Vagina (tissue), 2 donors: ENCODE data around the gene HESX1. TPM values are rescaled to one million over a fixed set of nuclear protein-coding genes. Genes with fewer than 3 reads are reported as not detected.

Experiments
- DNase-seq, 2 donors: peaks; one replicate each; pipeline ENCODE4 v3.0.0-alpha.2; 2017; ENCODE audit errors: extremely low spot score in 2 of 2
- H3K27ac ChIP-seq: fragments of 200-600 bp; sonication (generic); one replicate; pipeline ENCODE4 v1.5.1; 2019
- H3K27me3 ChIP-seq: fragments of 200-600 bp; sonication (generic); one replicate; pipeline ENCODE4 v1.5.1; 2019
- H3K36me3 ChIP-seq, 2 donors: fragments of 200-600 bp; sonication (generic); one replicate each; pipeline ENCODE4 v1.5.1; 2017 to 2019
- H3K4me1 ChIP-seq: fragments of 200-600 bp; sonication (generic); one replicate; pipeline ENCODE4 v1.5.1; 2019
- H3K4me3 ChIP-seq, 2 donors: fragments of 200-600 bp; sonication (generic); 1 replicate in 1 of 2; 2 replicates in 1 of 2; pipeline ENCODE4 v1.5.1; 2016 to 2019
- H3K9me3 ChIP-seq: fragments of 200-600 bp; sonication (generic); one replicate; pipeline ENCODE4 v1.5.1; 2019
- POLR2A ChIP-seq, 2 donors: fragments of 450-650 bp; IDR thresholded peaks; one replicate each; pipeline ENCODE4 v1.6.1; 2017; ENCODE audit warnings: antibody characterized with exemption in 2 of 2, mild to moderate bottlenecking in 2 of 2, moderate library complexity in 2 of 2
- POLR2AphosphoS5 ChIP-seq, 2 donors: sonication (generic); formaldehyde crosslinking; IDR thresholded peaks; one replicate each; pipeline ENCODE4 v1.9.0; 2017; ENCODE audit warnings: antibody characterized with exemption in 2 of 2, mild to moderate bottlenecking in 2 of 2, low read depth in 1 of 2; ENCODE audit not compliant: insufficient read depth in 1 of 2
- intact Hi-C: fragments of 100-400 bp; cut with DNase I; formaldehyde crosslinking; loops from one replicate; pipeline ENCODE4 v1.15.1; 2023
- total RNA-seq: library from RNA; depleted of rRNA; stranded (reverse); fragments of >200 nt; gene quantifications from one replicate; pipeline ENCODE4 v1.2.3, GENCODE V29; 2016
- TF ChIP-seq, protein P1 (sequence below), 3 experiments: fragments of 450-650 bp in 2 of 3; fragments of 200-600 bp in 1 of 3; sonication (generic) in 1 of 3; IDR thresholded peaks; one replicate each; pipeline ENCODE4 v1.5.1; 2017 to 2019; ENCODE audit warnings: antibody characterized with exemption in 3 of 3, mild to moderate bottlenecking in 2 of 3, moderate library complexity in 2 of 3

The HESX1 gene
- total RNA-seq, 1 donor from 2014 or later: not detected

DNA sequence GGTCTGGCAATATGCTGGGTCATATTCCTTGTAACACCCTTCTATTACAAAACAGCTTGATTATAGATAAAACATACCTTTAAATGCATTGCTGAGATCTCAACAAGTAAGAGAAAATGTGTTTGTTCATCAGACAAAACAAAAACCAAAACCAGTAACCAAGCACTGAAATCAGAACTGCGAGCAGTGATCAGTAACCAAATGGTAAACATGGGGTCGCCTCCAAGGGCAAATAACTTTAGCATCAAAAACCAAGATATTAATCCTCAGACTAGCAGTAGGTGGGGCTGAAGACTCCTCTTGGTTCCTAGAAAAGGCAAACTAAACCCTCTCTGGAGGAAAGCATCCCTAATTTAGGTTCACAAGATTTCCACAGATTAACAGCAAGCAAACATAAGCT lies 6.6 kb upstream of the HESX1 start:
- no peaks in the 10 kb centered on the region for H3K36me3 ChIP-seq
- no peaks in the 10 kb centered on the region for H3K9me3 ChIP-seq
- H3K27me3 ChIP-seq: no peaks in the 10 kb centered on the region
- TF ChIP-seq POLR2AphosphoS5 (IDR thresholded peaks at IDR 0.05; ENCODE audit: insufficient read depth in 1 of 2, low read depth in 1 of 2) (no peak), POLR2A (IDR thresholded peaks at IDR 0.05) (no peak)
- TF ChIP-seq, protein P1, sequence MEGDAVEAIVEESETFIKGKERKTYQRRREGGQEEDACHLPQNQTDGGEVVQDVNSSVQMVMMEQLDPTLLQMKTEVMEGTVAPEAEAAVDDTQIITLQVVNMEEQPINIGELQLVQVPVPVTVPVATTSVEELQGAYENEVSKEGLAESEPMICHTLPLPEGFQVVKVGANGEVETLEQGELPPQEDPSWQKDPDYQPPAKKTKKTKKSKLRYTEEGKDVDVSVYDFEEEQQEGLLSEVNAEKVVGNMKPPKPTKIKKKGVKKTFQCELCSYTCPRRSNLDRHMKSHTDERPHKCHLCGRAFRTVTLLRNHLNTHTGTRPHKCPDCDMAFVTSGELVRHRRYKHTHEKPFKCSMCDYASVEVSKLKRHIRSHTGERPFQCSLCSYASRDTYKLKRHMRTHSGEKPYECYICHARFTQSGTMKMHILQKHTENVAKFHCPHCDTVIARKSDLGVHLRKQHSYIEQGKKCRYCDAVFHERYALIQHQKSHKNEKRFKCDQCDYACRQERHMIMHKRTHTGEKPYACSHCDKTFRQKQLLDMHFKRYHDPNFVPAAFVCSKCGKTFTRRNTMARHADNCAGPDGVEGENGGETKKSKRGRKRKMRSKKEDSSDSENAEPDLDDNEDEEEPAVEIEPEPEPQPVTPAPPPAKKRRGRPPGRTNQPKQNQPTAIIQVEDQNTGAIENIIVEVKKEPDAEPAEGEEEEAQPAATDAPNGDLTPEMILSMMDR (IDR thresholded peaks at IDR 0.05): no peak
- intact Hi-C loops: no loop called here
- no peak for DNase-seq
- H3K27ac ChIP-seq: no peak overlapping the region
- no peaks in the 10 kb centered on the region for H3K4me1 ChIP-seq
- H3K4me3 ChIP-seq: no peak overlapping the region

DNA sequence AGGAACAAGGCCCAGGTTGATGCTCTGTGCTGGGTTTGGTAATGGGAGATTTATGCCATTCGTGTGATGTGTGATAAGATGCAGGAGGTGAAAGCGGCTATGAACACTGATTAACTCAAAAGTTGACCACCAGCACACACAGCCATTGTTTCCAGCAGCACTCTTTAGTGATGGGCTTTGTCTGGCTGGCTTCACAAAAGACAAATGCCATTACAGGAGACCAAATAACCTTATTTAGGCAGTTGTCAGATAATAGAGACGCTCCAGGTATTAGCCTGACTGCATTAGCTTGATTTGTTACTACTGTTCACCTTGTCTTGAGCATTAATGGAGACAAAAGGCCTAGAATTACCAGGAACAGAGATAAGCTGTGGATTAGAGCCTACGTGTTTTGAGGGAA lies 5.1 kb downstream of the HESX1 start:
- TF ChIP-seq, protein P1 (IDR thresholded peaks at IDR 0.05): no peak
- TF ChIP-seq POLR2A (IDR thresholded peaks at IDR 0.05) (no peak), POLR2AphosphoS5 (IDR thresholded peaks at IDR 0.05; ENCODE audit: insufficient read depth in 1 of 2, low read depth in 1 of 2) (no peak)
- intact Hi-C loops: no loop called here

DNA sequence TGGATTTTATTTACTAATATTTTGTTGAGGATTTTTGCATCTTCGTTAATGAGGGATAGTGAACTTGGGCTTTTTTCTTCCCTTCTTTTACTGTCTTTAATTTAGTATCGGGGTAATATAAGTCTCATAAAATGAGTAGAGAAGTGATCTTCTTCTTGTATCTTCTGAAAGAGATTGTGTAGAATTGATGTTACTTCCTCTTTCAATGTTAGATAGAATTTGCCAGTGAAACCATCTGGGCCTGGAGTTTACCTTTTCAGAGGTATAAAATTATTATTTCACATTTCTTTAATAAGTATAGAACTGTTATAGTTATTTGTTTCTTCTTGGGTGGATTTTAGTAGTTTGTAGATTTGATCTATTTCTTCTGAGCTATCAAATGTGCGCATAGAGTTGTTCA lies 7.8 kb downstream of the HESX1 start:
- Histone ChIP-seq H3K4me1 (no peaks in the 10 kb centered on the region), H3K9me3 (no peaks in the 10 kb centered on the region), H3K27me3 (no peaks in the 10 kb centered on the region), H3K4me3 (no peak overlapping the region), H3K36me3 (no peaks in the 10 kb centered on the region), H3K27ac (no peak overlapping the region)
- DNase-seq: no peak
- intact Hi-C loops: no loop called here
- TF ChIP-seq, protein P1 (IDR thresholded peaks at IDR 0.05): no peak
- TF ChIP-seq POLR2AphosphoS5 (IDR thresholded peaks at IDR 0.05; ENCODE audit: insufficient read depth in 1 of 2, low read depth in 1 of 2) (no peak), POLR2A (IDR thresholded peaks at IDR 0.05) (no peak)

More for the DNA sequence above, 5.1 kb downstream of the HESX1 start:
- DNase-seq: no peak
- Histone ChIP-seq H3K4me1 (no peaks in the 10 kb centered on the region), H3K27ac (no peak overlapping the region), H3K9me3 (no peaks in the 10 kb centered on the region), H3K27me3 (no peaks in the 10 kb centered on the region), H3K36me3 (no peaks in the 10 kb centered on the region), H3K4me3 (no peak overlapping the region)

DNA sequence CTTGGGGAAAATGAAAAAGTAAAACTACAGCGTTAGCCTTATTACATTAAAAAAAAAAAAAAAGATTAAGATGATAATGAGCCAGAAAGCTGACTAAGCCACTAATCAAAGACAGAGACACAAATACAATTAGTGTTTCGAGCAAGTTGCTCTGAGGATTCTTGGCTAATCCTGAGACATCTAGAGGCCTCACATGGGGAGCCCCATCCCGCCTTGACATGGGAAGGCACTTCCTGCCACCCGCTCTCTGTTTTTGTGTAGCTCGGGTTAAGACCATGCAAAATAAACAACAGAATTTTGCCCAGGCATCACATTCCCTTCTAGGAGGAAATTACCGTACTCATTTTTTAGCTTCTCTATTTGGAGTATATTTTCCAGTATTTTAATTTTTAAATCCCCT lies 15.3 kb downstream of the HESX1 start:
- no peak overlapping the region for H3K27ac ChIP-seq
- H3K4me3 ChIP-seq: no peak overlapping the region
- no peak for TF ChIP-seq POLR2A (IDR thresholded peaks at IDR 0.05)
- TF ChIP-seq, protein P1 (IDR thresholded peaks at IDR 0.05): no peak
- no peak for TF ChIP-seq POLR2AphosphoS5 (IDR thresholded peaks at IDR 0.05; ENCODE audit: insufficient read depth in 1 of 2, low read depth in 1 of 2)
- no peaks in the 10 kb centered on the region for H3K4me1 ChIP-seq
- no peaks in the 10 kb centered on the region for H3K27me3 ChIP-seq
- intact Hi-C loops: no loop called here
- no peaks in the 10 kb centered on the region for H3K36me3 ChIP-seq
- no peaks in the 10 kb centered on the region for H3K9me3 ChIP-seq
- no peak for DNase-seq

DNA sequence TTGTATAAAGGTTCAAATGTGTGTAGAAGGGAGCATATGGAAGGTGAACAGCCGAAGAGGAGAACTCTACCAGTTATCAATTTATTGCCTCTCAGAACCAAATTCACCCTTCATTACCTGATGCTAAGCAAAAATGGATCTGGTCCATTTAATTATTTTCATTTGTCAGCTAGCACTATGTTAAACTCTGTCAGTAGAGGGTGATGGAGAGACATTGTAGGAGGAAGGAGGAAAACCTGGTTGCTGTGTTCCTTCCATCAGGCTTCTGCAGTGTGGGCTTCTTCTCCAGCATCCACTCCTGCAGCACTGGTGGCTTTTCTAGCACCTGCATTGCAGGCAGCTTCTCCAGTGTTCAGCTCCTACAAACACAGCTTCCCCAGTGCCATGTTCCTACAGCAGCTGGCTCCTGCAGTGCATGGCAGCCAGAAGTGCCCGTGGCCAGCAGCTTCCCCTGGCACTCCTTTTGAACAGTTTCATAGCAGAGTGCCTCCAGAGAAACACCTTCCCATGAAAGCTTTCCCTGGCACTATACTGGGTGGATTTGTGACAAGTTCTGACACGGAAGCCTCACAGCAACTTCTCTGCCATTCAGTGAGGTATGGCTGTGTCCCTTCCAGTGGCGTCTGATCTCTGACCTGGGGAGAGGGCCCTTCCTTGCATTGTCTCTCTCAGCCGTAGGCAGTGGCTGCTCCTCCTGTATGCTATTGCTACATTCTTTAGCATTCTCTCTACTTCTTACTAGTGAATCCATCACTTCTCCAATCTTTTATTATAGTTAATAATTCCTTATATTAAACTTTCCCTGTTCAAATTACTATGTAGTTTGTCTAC lies 20.0 kb downstream of the HESX1 start:
- intact Hi-C loops: no loop called here
- H3K9me3 ChIP-seq: no peaks in the 10 kb centered on the region
- TF ChIP-seq, protein P1 (IDR thresholded peaks at IDR 0.05): no peak
- no peak for TF ChIP-seq POLR2AphosphoS5 (IDR thresholded peaks at IDR 0.05; ENCODE audit: insufficient read depth in 1 of 2, low read depth in 1 of 2)
- TF ChIP-seq POLR2A (IDR thresholded peaks at IDR 0.05): no peak

More for the DNA sequence above, 20.0 kb downstream of the HESX1 start:
- no peaks in the 10 kb centered on the region for H3K27me3 ChIP-seq
- H3K36me3 ChIP-seq: no peaks in the 10 kb centered on the region
- H3K27ac ChIP-seq: no peak overlapping the region
- DNase-seq: no peak
- H3K4me1 ChIP-seq: no peaks in the 10 kb centered on the region
- H3K4me3 ChIP-seq: no peak overlapping the region
